Adrenal gland (tissue), 12 donors: ENCODE data around the gene ABCF2. TPM values are rescaled to one million over a fixed set of nuclear protein-coding genes. Genes with fewer than 3 reads are reported as not detected.

ENCODE experiments used
- DNase-seq, 7 donors: peaks; one replicate each; pipeline ENCODE4 v3.0.0-alpha.2; 2019 to 2020
- H3K27ac ChIP-seq, 5 donors: fragments of 200-600 bp; sonication (generic) in 4 of 5; 1 replicate in 3 of 5; 2 replicates in 2 of 5; pipeline versions ENCODE4 v1.5.1 to v1.8.0; 2016 to 2020; ENCODE audit warnings: mild to moderate bottlenecking in 1 of 5
- H3K27me3 ChIP-seq: fragments of 200-600 bp; 2 replicates; pipeline ENCODE4 v1.8.0; 2021
- H3K36me3 ChIP-seq, 2 donors: fragments of 200-600 bp; replicated peaks in 1 of 2; 1 replicate in 1 of 2; 2 replicates in 1 of 2; pipeline versions ENCODE4 v1.5.1 to v1.8.0; 2018 to 2022
- H3K4me1 ChIP-seq, 2 donors: fragments of 200-600 bp; replicated peaks in 1 of 2; 1 replicate in 1 of 2; 2 replicates in 1 of 2; pipeline versions ENCODE4 v1.5.1 to v1.8.0; 2018 to 2021
- H3K4me3 ChIP-seq, 4 donors: fragments of 200-600 bp; sonication (generic) in 3 of 4; one replicate each; pipeline ENCODE4 v1.5.1; 2016 to 2018
- H3K9me3 ChIP-seq, 3 donors: fragments of 200-600 bp; sonication (generic) in 1 of 3; replicated peaks in 1 of 3; 1 replicate in 2 of 3; 2 replicates in 1 of 3; pipeline versions ENCODE4 v1.5.1 to v1.8.0; 2016 to 2021
- CTCF ChIP-seq, 6 experiments: fragments of 450-650 bp in 4 of 6; fragments of 200-600 bp in 2 of 6; sonication (generic) in 1 of 6; IDR thresholded peaks; 1 replicate in 5 of 6; 2 replicates in 1 of 6; pipeline versions ENCODE4 v1.5.1 to v1.8.0; 2016 to 2021; ENCODE audit warnings: antibody characterized with exemption in 6 of 6, mild to moderate bottlenecking in 2 of 6, moderate library complexity in 1 of 6
- POLR2A ChIP-seq, 2 donors: fragments of 450-650 bp; IDR thresholded peaks; one replicate each; pipeline ENCODE4 v1.6.1; 2017; ENCODE audit warnings: antibody characterized with exemption in 2 of 2, mild to moderate bottlenecking in 2 of 2, moderate library complexity in 1 of 2
- WGBS, 4 donors: extraction: QIAGEN DNeasy Blood & Tissue Kit in 2 of 4; methylation state at CpG; one replicate each; pipeline versions ENCODE4 v1.1.5 to v1.1.7; 2013 to 2017; 5-methylcytosine and 5-hydroxymethylcytosine counted together
- intact Hi-C, 2 donors: fragments of 100-400 bp; cut with DNase I; formaldehyde crosslinking; loops; one replicate each; pipeline versions ENCODE4 v1.14.1 to v1.15.0; 2022 to 2023
- polyA plus RNA-seq, 3 donors: library from polyadenylated mRNA; stranded (reverse); fragments of 200-250 nt in 2 of 3; fragments of 350-450 nt in 1 of 3; fragmentation: Illumina TruSeq in 1 of 3; extraction: RNeasy Lipid Tissue Mini Kit (QIAGEN cat#74804) in 1 of 3; gene quantifications; one replicate each; pipeline ENCODE4 v1.2.3, GENCODE V29; 2013 to 2014
- total RNA-seq, 9 donors: library from RNA; depleted of rRNA in 4 of 9; stranded (reverse); fragments of >200 nt in 4 of 9; fragments of 120-200 nt in 1 of 9; fragmentation: NEBNext Ultra II Directional in 1 of 9; extraction: Animal tissue kit (Norgen Biotek cat#: 25700) in 1 of 9; gene quantifications; one replicate each; pipeline versions ENCODE4 v1.1.0 to v1.2.4, GENCODE V29; 2013 to 2023
- donor health status: healthy with polysubstance abuse.
- donor health status: Bipolar disorder and iron deficiency.
- donor health status: DM: yes; HTN: yes; CAD: no.
- donor health status: DM: no; HTN: no; CAD: no.
- donor health status: DM: no; HTN: no; CAD: no.
- donor health status: DM: yes; HTN: yes; CAD: no.

Gene ABCF2
- total and polyA plus RNA-seq, 12 donors, result 15.6 to 110 (median 29.3) TPM

DNA sequence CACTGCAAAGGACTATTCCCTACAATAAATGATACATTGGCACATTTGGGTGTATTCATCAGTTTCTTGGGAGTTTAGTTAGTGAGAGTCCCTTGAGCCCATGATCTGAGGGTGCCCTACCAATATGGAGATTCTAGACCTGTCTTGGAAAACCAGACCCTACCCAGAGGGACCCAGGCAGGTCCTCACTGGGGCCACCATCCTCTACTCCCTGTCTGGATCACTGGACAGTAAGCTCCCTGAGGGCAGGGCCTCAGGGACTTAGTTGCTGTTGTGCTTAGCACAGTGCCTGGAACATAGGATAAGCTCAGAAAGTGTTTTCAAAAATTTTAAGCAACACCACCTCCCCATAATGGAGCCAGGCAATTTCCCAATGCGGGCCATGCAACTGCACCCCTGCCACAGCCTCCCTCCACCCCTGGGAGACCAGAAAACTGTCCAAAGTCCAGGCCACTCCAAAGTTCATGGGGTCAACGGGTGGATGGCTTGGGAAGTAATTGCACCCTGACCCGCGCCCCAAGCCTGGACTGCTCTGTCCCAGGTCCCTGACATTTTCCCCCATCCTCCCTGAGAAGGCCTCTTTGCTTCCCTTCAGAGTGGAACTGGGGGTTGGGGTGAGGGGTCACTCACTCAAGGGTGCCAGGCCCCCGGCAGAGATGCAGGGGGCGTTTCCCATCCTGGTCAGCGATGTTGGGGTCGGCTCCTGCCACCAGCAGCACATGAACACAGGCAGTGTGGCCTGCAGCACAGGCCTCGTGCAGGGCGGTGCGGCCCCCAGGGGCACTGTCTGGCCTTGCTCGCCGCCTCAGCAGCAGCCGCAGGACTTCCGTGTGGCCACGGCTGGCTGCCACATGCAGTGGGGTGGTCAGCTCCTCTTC, 41.0 kb downstream of the ABCF2 start:
- Histone ChIP-seq H3K9me3 (no peaks in the 10 kb centered on the region), H3K4me3 (no peak overlapping the region), H3K27me3 (no peaks in the 10 kb centered on the region), H3K4me1 (no peaks in the 10 kb centered on the region), H3K27ac (no peak overlapping the region), H3K36me3 (no peaks in the 10 kb centered on the region)
- TF ChIP-seq POLR2A (IDR thresholded peaks at IDR 0.05) (no peak), CTCF (IDR thresholded peaks at IDR 0.05) (no peak)
- DNase-seq, result no peak
- WGBS, 4 donors, result 83 to 89% (median 87%) methylated on average over 1 to 16 of the region's 16 CpGs
- intact Hi-C loops, result no loop called here

DNA sequence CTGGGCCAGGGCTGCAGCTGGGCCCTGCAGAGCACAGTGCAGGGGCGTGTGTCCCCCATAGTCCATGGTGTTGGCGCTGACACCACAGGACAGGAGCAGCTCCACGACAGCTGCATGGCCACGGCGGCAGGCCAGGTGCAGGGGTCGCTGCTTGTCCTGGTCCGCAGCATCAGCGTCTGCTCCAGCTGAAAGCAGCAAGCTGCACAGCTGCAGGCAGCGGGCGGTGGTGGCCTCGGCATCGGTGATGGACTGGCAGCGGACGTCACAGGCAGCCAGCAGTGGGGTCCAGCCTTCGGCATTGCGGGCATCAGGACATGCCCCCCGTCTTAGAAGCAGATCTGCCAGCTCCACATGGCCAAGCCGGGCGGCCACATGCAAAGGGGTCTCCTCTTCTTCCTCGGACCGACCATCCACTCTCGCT, 46.0 kb downstream of the ABCF2 start:
- no peak for TF ChIP-seq CTCF (IDR thresholded peaks at IDR 0.05)
- no peak for TF ChIP-seq POLR2A (IDR thresholded peaks at IDR 0.05)
- intact Hi-C loops, result no loop called here
- Histone ChIP-seq H3K36me3 (no peaks in the 10 kb centered on the region), H3K9me3 (no peaks in the 10 kb centered on the region), H3K27ac (no peak overlapping the region), H3K4me3 (no peak overlapping the region), H3K4me1 (no peaks in the 10 kb centered on the region), H3K27me3 (no peaks in the 10 kb centered on the region)
- 87 to 95% (median 88%) methylated on average over 3 to 22 of the region's 22 CpGs for WGBS, 4 donors
- no peak for DNase-seq

- DNase-seq, result no peak
- TF ChIP-seq POLR2A (IDR thresholded peaks at IDR 0.05) (no peak), CTCF (IDR thresholded peaks at IDR 0.05) (no peak)
- no peak overlapping the region for H3K4me3 ChIP-seq
- H3K27ac ChIP-seq, result no peak overlapping the region
- H3K9me3 ChIP-seq, result no peaks in the 10 kb centered on the region
- intact Hi-C loops, result loop anchor here in 1 of 2 donors (10.0 kb wide), 1 partner anchor 125 kb away; no protein-coding TSS in a partner anchor
- H3K27me3 ChIP-seq, result no peaks in the 10 kb centered on the region
- no peaks in the 10 kb centered on the region for H3K36me3 ChIP-seq
- WGBS, 4 donors, result 65 to 76% (median 72%) methylated on average over 4 of the region's 4 CpGs
- no peaks in the 10 kb centered on the region for H3K4me1 ChIP-seq
Observed at GRCh38 chr7:151179946-151180345, 47.1 kb downstream of the ABCF2 start.

- H3K9me3 ChIP-seq, result no peaks in the 10 kb centered on the region
- H3K36me3 ChIP-seq, result no peaks in the 10 kb centered on the region
- no peak overlapping the region for H3K4me3 ChIP-seq
- 60 to 94% (median 77%) methylated on average over 1 to 8 of the region's 8 CpGs for WGBS, 4 donors
- H3K27ac ChIP-seq, result no peak overlapping the region
- TF ChIP-seq POLR2A (IDR thresholded peaks at IDR 0.05), result no peak
- no peak for TF ChIP-seq CTCF (IDR thresholded peaks at IDR 0.05)
- intact Hi-C loops, result loop anchor here in 1 of 2 donors (10.0 kb wide), 1 partner anchor 125 kb away; no protein-coding TSS in a partner anchor
- peaks cover 5% of the 10 kb centered on the region for H3K27me3 ChIP-seq
- H3K4me1 ChIP-seq, result no peaks in the 10 kb centered on the region
- no peak for DNase-seq
Observed at GRCh38 chr7:151179287-151179860, 47.6 kb downstream of the ABCF2 start.
